Measurements from ENCODE around the gene RAVER1.
"Not testable (repeated sequence)": the region's sequence is repeated elsewhere in the genome, so short reads cannot be mapped to it uniquely, and the experiment has no call there.

The RAVER1 gene

DNA sequence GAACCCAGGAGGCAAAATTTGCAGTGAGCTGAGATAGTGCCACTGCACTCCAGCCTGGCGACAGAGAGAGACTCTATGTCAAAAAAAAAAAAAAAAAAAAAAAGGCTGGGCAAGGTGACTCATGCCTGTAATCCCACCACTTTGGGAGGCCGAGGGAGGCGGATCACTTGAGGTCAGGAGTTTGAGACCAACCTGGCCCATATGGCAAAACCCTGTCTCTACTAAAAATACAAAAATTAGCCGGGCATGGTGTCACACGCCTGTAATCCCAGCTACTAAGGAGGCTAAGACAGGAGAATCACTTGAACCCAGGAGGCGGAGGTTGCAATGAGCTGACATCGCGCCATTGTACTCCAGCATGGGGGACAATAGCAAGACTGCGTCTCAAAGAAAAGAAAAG lies 3.4 kb upstream of the RAVER1 start:
- no CpG with 5 or more reads among the region's 9 CpGs for WGBS (ENCODE audit: extremely low coverage, insufficient coverage, insufficient read length)
- H3K9me3 ChIP-seq (ENCODE audit: insufficient read depth, low read depth, low read length) = not testable (repeated sequence)

DNA sequence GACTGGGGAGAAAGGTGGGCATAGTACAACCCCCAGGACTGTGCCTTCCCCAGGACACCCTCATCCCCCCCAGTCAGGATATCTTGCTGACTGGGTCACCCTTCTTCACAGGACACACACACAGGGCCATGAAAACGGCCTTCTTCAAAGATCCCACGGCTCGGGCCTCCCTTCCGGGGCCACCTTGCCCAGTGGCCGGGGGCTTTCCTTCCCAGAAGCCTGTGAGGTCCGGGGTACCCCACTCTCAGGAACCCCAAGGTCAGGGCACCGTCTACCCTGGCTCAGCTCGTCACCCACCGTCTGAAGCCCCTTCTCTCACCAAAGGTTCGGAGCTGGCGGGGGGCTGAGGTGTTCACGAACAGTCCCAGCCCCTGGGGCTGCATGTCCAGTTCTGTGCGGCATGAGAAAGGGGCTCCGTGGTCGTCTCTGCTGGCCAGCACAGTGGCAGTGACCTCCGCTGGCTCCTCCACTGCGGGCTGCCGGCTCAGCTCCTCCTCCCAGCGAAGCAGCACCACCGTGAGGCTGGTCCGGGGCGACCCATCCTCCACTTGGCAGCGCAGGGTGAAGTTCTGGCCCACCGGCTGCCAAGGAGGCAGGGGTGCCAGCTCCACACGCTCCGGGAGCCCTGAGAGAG lies 2.1 kb upstream of the RAVER1 start:
- Histone ChIP-seq H2AFZ (ENCODE audit: insufficient read depth, low read length, poor library complexity) (peak overlapping the region; percentile 41), H3K27me3 (ENCODE audit: insufficient read depth, low read length) (no peaks in the 10 kb centered on the region), H4K12ac (ENCODE audit: low read depth, low read length) (no peak overlapping the region), H3K4me1 (ENCODE audit: control insufficient read depth in 1 of 2, insufficient read depth in 2 of 2, low read length in 2 of 2) (peaks cover 18 to 20% of the 10 kb centered on the region in 2 experiments), H3K36me3 (ENCODE audit: control insufficient read depth in 1 of 2, insufficient read depth in 2 of 2, low read length in 2 of 2) (peaks cover 1 to 4% of the 10 kb centered on the region in 2 experiments), H3K4ac (ENCODE audit: low read depth, low read length) (no peak overlapping the region), H3K18ac (ENCODE audit: low read length) (no peak overlapping the region), H3K27ac (ENCODE audit: low read depth, low read length) (no peak overlapping the region), H3K9ac (ENCODE audit: low read length) (no peak overlapping the region), H4K91ac (ENCODE audit: low read depth, low read length) (no peak overlapping the region), H3K4me3 (ENCODE audit: low read depth, low read length) (no peak overlapping the region), H3K4me2 (ENCODE audit: low read length) (peak overlapping the region; percentile 94), H3K79me1 (ENCODE audit: low read length) (peaks cover 6% of the 10 kb centered on the region), H2BK5ac (ENCODE audit: low read depth, low read length, poor library complexity) (no peak overlapping the region), H3K79me2 (ENCODE audit: control insufficient read depth, insufficient read depth, low read length, poor library complexity) (peaks cover 11% of the 10 kb centered on the region), H4K8ac (ENCODE audit: low read depth, low read length) (peak overlapping the region; percentile 34), H2AK5ac (ENCODE audit: low read length) (no peak overlapping the region), H3K23ac (ENCODE audit: low read length) (no peak overlapping the region), H2BK12ac (ENCODE audit: low read length) (no peak overlapping the region), H3K14ac (ENCODE audit: low read length) (no peak overlapping the region), H2BK120ac (ENCODE audit: insufficient read depth, low read length, poor library complexity) (no peak overlapping the region), H3K9me3 (ENCODE audit: insufficient read depth, low read depth, low read length) (no peaks in the 10 kb centered on the region)
- WGBS (ENCODE audit: extremely low coverage, insufficient coverage, insufficient read length) = no CpG with 5 or more reads among the region's 26 CpGs
- DNase-seq = no peak

More for the DNA sequence above, 3.4 kb upstream of the RAVER1 start:
- H3K23ac ChIP-seq (ENCODE audit: low read length); H3K36me3 ChIP-seq (ENCODE audit: control insufficient read depth in 1 of 2, insufficient read depth in 2 of 2, low read length in 2 of 2); H3K18ac ChIP-seq (ENCODE audit: low read length); H3K4me2 ChIP-seq (ENCODE audit: low read length); H2BK5ac ChIP-seq (ENCODE audit: low read depth, low read length, poor library complexity); H3K27me3 ChIP-seq (ENCODE audit: insufficient read depth, low read length); H3K14ac ChIP-seq (ENCODE audit: low read length); DNase-seq; H2AFZ ChIP-seq (ENCODE audit: insufficient read depth, low read length, poor library complexity); H3K27ac ChIP-seq (ENCODE audit: low read depth, low read length); H3K4ac ChIP-seq (ENCODE audit: low read depth, low read length); H3K9ac ChIP-seq (ENCODE audit: low read length); H3K4me3 ChIP-seq (ENCODE audit: low read depth, low read length); H2AK5ac ChIP-seq (ENCODE audit: low read length); H4K12ac ChIP-seq (ENCODE audit: low read depth, low read length); H4K91ac ChIP-seq (ENCODE audit: low read depth, low read length); H3K79me1 ChIP-seq (ENCODE audit: low read length); H4K8ac ChIP-seq (ENCODE audit: low read depth, low read length); H2BK120ac ChIP-seq (ENCODE audit: insufficient read depth, low read length, poor library complexity); H2BK12ac ChIP-seq (ENCODE audit: low read length): not testable (repeated sequence)
- peaks cover 18 to 20% of the 10 kb centered on the region in 2 experiments for H3K4me1 ChIP-seq (ENCODE audit: control insufficient read depth in 1 of 2, insufficient read depth in 2 of 2, low read length in 2 of 2)
- peaks cover 11% of the 10 kb centered on the region for H3K79me2 ChIP-seq (ENCODE audit: control insufficient read depth, insufficient read depth, low read length, poor library complexity)

- Histone ChIP-seq H3K27me3 (ENCODE audit: insufficient read depth, low read length) (no peaks in the 10 kb centered on the region), H3K9ac (ENCODE audit: low read length) (peak overlapping the region; percentile 44), H3K4me1 (ENCODE audit: control insufficient read depth in 1 of 2, insufficient read depth in 2 of 2, low read length in 2 of 2) (peaks cover 18 to 20% of the 10 kb centered on the region in 2 experiments), H3K79me2 (ENCODE audit: control insufficient read depth, insufficient read depth, low read length, poor library complexity) (peaks cover 11% of the 10 kb centered on the region), H4K91ac (ENCODE audit: low read depth, low read length) (peak overlapping the region; percentile 33), H2AFZ (ENCODE audit: insufficient read depth, low read length, poor library complexity) (peak overlapping the region; percentile 69), H3K4ac (ENCODE audit: low read depth, low read length) (peak overlapping the region; percentile 11), H3K18ac (ENCODE audit: low read length) (peak overlapping the region; percentile 34), H3K4me3 (ENCODE audit: low read depth, low read length) (peak overlapping the region; percentile 70), H3K23ac (ENCODE audit: low read length) (no peak overlapping the region), H4K8ac (ENCODE audit: low read depth, low read length) (peak overlapping the region; percentile 69), H3K4me2 (ENCODE audit: low read length) (peak overlapping the region; percentile 94), H3K14ac (ENCODE audit: low read length) (peak overlapping the region; percentile 59), H2BK120ac (ENCODE audit: insufficient read depth, low read length, poor library complexity) (peak overlapping the region; percentile 25), H3K27ac (ENCODE audit: low read depth, low read length) (peak overlapping the region; percentile 16), H2AK5ac (ENCODE audit: low read length) (no peak overlapping the region), H3K36me3 (ENCODE audit: control insufficient read depth in 1 of 2, insufficient read depth in 2 of 2, low read length in 2 of 2) (peaks cover 8 to 11% of the 10 kb centered on the region in 2 experiments), H2BK5ac (ENCODE audit: low read depth, low read length, poor library complexity) (no peak overlapping the region), H4K12ac (ENCODE audit: low read depth, low read length) (peak overlapping the region; percentile 46), H3K9me3 (ENCODE audit: insufficient read depth, low read depth, low read length) (no peaks in the 10 kb centered on the region), H2BK12ac (ENCODE audit: low read length) (no peak overlapping the region), H3K79me1 (ENCODE audit: low read length) (peaks cover 6% of the 10 kb centered on the region)
- WGBS (ENCODE audit: extremely low coverage, insufficient coverage, insufficient read length) = no CpG with 5 or more reads among the region's 59 CpGs
- DNase-seq = peak; percentile 98 to 99
These were observed 1.4 kb upstream of the RAVER1 start for GRCh38 chr19:10334588-10335351.

DNA sequence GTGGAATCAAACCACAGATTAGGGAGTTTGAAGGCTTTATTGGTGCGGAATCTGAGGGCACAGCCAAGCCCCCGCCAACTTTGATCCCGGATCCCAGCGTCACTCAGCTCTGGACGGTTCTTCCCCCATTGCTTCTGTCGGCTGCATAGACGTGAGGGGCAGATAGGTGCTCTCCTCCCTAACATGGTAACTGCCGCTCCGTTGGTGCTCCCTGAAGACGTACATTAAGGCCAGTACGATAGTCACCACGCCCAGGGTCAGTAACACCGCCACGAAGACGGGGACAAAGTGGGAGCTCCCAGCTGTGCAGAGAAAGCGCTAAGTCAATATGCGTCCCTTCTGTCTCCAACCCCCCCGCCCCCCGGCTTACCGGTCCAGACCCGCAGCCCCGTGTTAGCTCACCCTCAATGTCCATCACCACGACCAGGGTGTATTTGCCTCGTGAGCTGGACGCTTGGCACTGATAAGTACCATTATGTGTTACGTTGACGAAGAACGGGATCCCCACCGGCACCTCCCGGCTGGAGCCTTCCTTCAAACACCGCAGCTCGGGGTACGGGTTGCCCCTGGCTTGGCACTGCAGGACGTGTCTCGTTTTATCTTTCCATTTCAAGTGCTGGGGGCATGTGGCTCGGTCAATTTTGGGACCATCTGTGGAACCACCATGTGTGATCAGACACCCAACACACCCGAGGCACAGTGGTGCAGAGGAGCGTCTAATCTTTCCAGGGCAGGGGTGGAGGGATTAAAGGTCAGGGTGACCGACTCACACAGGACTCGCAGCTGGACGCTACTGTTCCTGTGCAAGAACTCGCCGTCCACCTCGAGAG lies 644 bp upstream of the RAVER1 start:
- H3K27ac ChIP-seq (ENCODE audit: low read depth, low read length) = peak overlapping the region; percentile 16
- H3K9ac ChIP-seq (ENCODE audit: low read length) = peak overlapping the region; percentile 59
- peaks cover 6% of the 10 kb centered on the region for H3K79me1 ChIP-seq (ENCODE audit: low read length)
- peaks cover 11% of the 10 kb centered on the region for H3K79me2 ChIP-seq (ENCODE audit: control insufficient read depth, insufficient read depth, low read length, poor library complexity)
- H3K18ac ChIP-seq (ENCODE audit: low read length) = peak overlapping the region; percentile 34
- peak overlapping the region; percentile 25 for H2BK120ac ChIP-seq (ENCODE audit: insufficient read depth, low read length, poor library complexity)
- H3K27me3 ChIP-seq (ENCODE audit: insufficient read depth, low read length) = no peaks in the 10 kb centered on the region
- no CpG with 5 or more reads among the region's 44 CpGs for WGBS (ENCODE audit: extremely low coverage, insufficient coverage, insufficient read length)
- H4K8ac ChIP-seq (ENCODE audit: low read depth, low read length) = peak overlapping the region; percentile 69
- H3K4me2 ChIP-seq (ENCODE audit: low read length) = peak overlapping the region; percentile 94
- peak overlapping the region; percentile 46 for H4K12ac ChIP-seq (ENCODE audit: low read depth, low read length)
- H3K4me3 ChIP-seq (ENCODE audit: low read depth, low read length) = peak overlapping the region; percentile 70
- H4K91ac ChIP-seq (ENCODE audit: low read depth, low read length) = peak overlapping the region; percentile 33
- H2AK5ac ChIP-seq (ENCODE audit: low read length) = no peak overlapping the region
- peak overlapping the region; percentile 5 for H3K4ac ChIP-seq (ENCODE audit: low read depth, low read length)
- DNase-seq = peak in 1 of 2 donors; percentile 22
- H3K36me3 ChIP-seq (ENCODE audit: control insufficient read depth in 1 of 2, insufficient read depth in 2 of 2, low read length in 2 of 2) = peaks cover 16 to 19% of the 10 kb centered on the region in 2 experiments
- H2BK5ac ChIP-seq (ENCODE audit: low read depth, low read length, poor library complexity) = no peak overlapping the region
- H2BK12ac ChIP-seq (ENCODE audit: low read length) = no peak overlapping the region
- H3K23ac ChIP-seq (ENCODE audit: low read length) = no peak overlapping the region
- H2AFZ ChIP-seq (ENCODE audit: insufficient read depth, low read length, poor library complexity) = peak overlapping the region; percentile 69
- H3K4me1 ChIP-seq (ENCODE audit: control insufficient read depth in 1 of 2, insufficient read depth in 2 of 2, low read length in 2 of 2) = peaks cover 18 to 20% of the 10 kb centered on the region in 2 experiments
- H3K14ac ChIP-seq (ENCODE audit: low read length) = peak overlapping the region; percentile 59
- no peaks in the 10 kb centered on the region for H3K9me3 ChIP-seq (ENCODE audit: insufficient read depth, low read depth, low read length)

All from trophoblast cell (in vitro differentiated cells and primary cell).